Measurements from ENCODE around the gene TMCO4. TPM values are rescaled to one million over a fixed set of nuclear protein-coding genes. Genes with fewer than 3 reads are reported as not detected.

TMCO4 gene
- total RNA-seq, 1 experiment from 2014 or later = 15.1 TPM

- H3K27me3 Mint-ChIP-seq (ENCODE audit: insufficient read depth, unreplicated experiment) = no peaks in the 10 kb centered on the region
- H3K4me3 ChIP-seq (ENCODE audit: low read depth, low read length) = no peak overlapping the region
- H3K4me1 Mint-ChIP-seq (ENCODE audit: low read depth, unreplicated experiment) = no peaks in the 10 kb centered on the region
- H3K27me3 ChIP-seq (replicated peaks; ENCODE audit: control insufficient read depth, insufficient read depth, low read length) = no peaks in the 10 kb centered on the region
- H3K4me1 ChIP-seq = peaks cover 5% of the 10 kb centered on the region; the same call in 1 of the 2 replicates
- BruUV-seq (replicated peaks) = no TSS peak
- peak; percentile 88 to 90 for DNase-seq
- no peaks in the 10 kb centered on the region for H3K9me3 ChIP-seq
- CTCF ChIA-PET = interaction anchor here (0.5 to 1.7 kb wide), 6 partner anchors 10 to 215 kb away, joined by 3 to 17 read pairs (median 4); partner anchors contain the start of gene RNF186
- H3K4me3 Mint-ChIP-seq (ENCODE audit: unreplicated experiment) = no peak overlapping the region
- TF ChIP-seq CTCF (IDR thresholded peaks at IDR 0.05; ENCODE audit: insufficient read depth in 1 of 2, low read depth in 1 of 2, low read length in 1 of 2, severe bottlenecking in 1 of 2, unreplicated experiment in 1 of 2) = peak; percentile 60 to 72
- POLR2A ChIA-PET = no interaction called here
- H3K27ac Mint-ChIP-seq (ENCODE audit: unreplicated experiment) = no peak overlapping the region
- H3K36me3 ChIP-seq (ENCODE audit: control insufficient read depth, insufficient read depth, low read length) = no peaks in the 10 kb centered on the region
- H3K36me3 Mint-ChIP-seq (ENCODE audit: insufficient read depth, unreplicated experiment) = peaks cover 5% of the 10 kb centered on the region
- H3K9me3 Mint-ChIP-seq (ENCODE audit: unreplicated experiment) = no peaks in the 10 kb centered on the region
- intact Hi-C loops (cut with micrococcal nuclease; ENCODE audit: unreplicated experiment) = loop anchor here (1.0 kb wide), 1 partner anchor 157 kb away; no protein-coding TSS in a partner anchor
Measured at GRCh38 chr1:19715334-19716203, 84.1 kb downstream of the TMCO4 start.

GRCh38 chr1:19712928-19713327 lies 86.8 kb downstream of the TMCO4 start:
- DNase-seq = no peak
- Histone ChIP-seq H3K9me3 (no peaks in the 10 kb centered on the region), H3K4me1 (peaks cover 5% of the 10 kb centered on the region; the same call in 1 of the 2 replicates), H3K4me3 (ENCODE audit: low read depth, low read length) (no peak overlapping the region), H3K36me3 (ENCODE audit: control insufficient read depth, insufficient read depth, low read length) (no peaks in the 10 kb centered on the region), H3K27me3 (replicated peaks; ENCODE audit: control insufficient read depth, insufficient read depth, low read length) (no peaks in the 10 kb centered on the region)
- H3K36me3 Mint-ChIP-seq (ENCODE audit: insufficient read depth, unreplicated experiment) = peaks cover 5% of the 10 kb centered on the region
- H3K27ac Mint-ChIP-seq (ENCODE audit: unreplicated experiment) = no peak overlapping the region
- H3K9me3 Mint-ChIP-seq (ENCODE audit: unreplicated experiment) = no peaks in the 10 kb centered on the region
- no peaks in the 10 kb centered on the region for H3K27me3 Mint-ChIP-seq (ENCODE audit: insufficient read depth, unreplicated experiment)
- H3K4me3 Mint-ChIP-seq (ENCODE audit: unreplicated experiment) = no peak overlapping the region
- POLR2A ChIA-PET = no interaction called here
- no peaks in the 10 kb centered on the region for H3K4me1 Mint-ChIP-seq (ENCODE audit: low read depth, unreplicated experiment)
- BruUV-seq (replicated peaks) = no TSS peak
- intact Hi-C loops (cut with micrococcal nuclease; ENCODE audit: unreplicated experiment) = no loop called here
- CTCF ChIA-PET = no interaction called here
- TF ChIP-seq CTCF (IDR thresholded peaks at IDR 0.05; ENCODE audit: insufficient read depth in 1 of 2, low read depth in 1 of 2, low read length in 1 of 2, severe bottlenecking in 1 of 2, unreplicated experiment in 1 of 2) = no peak

- no peak overlapping the region for H3K4me3 ChIP-seq (ENCODE audit: low read depth, low read length)
- no peaks in the 10 kb centered on the region for H3K27me3 ChIP-seq (replicated peaks; ENCODE audit: control insufficient read depth, insufficient read depth, low read length)
- peaks cover 5% of the 10 kb centered on the region; the same call in 1 of the 2 replicates for H3K4me1 ChIP-seq
- no peaks in the 10 kb centered on the region for H3K27me3 Mint-ChIP-seq (ENCODE audit: insufficient read depth, unreplicated experiment)
- H3K4me3 Mint-ChIP-seq (ENCODE audit: unreplicated experiment) = no peak overlapping the region
- H3K27ac Mint-ChIP-seq (ENCODE audit: unreplicated experiment) = no peak overlapping the region
- peaks cover 5% of the 10 kb centered on the region for H3K36me3 Mint-ChIP-seq (ENCODE audit: insufficient read depth, unreplicated experiment)
- TF ChIP-seq CTCF (IDR thresholded peaks at IDR 0.05; ENCODE audit: insufficient read depth in 1 of 2, low read depth in 1 of 2, low read length in 1 of 2, severe bottlenecking in 1 of 2, unreplicated experiment in 1 of 2) = no peak
- no peaks in the 10 kb centered on the region for H3K9me3 ChIP-seq
- no peaks in the 10 kb centered on the region for H3K36me3 ChIP-seq (ENCODE audit: control insufficient read depth, insufficient read depth, low read length)
- DNase-seq = no peak
- BruUV-seq (replicated peaks) = no TSS peak
- no peaks in the 10 kb centered on the region for H3K4me1 Mint-ChIP-seq (ENCODE audit: low read depth, unreplicated experiment)
- no peaks in the 10 kb centered on the region for H3K9me3 Mint-ChIP-seq (ENCODE audit: unreplicated experiment)
- intact Hi-C loops (cut with micrococcal nuclease; ENCODE audit: unreplicated experiment) = no loop called here
- ChIA-PET POLR2A (no interaction called here), CTCF (no interaction called here)
Measured at GRCh38 chr1:19710825-19711611, 88.7 kb downstream of the TMCO4 start.
